ENCODE data around the gene SENP3.

Gene SENP3

DNA sequence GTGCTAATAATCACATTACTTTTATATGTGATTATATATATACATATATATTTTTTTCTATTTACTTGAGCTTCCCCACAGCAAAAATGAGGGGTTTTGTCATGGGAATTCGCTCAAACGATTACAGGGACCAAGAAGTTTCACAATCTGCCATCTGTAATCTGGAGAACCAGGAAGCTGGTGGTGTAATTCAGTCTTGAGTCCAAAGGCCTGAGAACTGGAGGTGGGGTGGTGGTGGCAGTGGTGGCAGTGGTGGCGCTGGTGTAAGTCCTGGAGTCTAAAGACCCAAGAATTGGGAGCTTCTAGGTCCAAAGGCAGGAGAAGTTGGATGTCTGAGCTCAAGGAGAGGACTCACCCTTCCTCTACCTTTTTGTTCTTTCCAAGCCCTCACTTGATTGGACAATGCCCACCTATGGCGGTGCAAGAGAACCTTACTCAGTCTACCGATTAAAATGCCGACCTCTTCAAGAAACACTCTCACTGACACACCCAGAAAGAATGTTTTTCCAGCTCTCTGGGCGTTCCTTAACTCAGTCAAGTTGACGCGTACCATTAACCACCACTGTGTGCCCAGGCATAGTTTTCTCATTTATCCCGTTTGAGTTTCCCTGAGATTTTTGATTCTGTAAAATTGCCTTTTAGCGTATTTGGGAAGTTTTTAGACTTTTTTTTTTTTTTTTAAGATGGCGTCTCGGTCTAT, 45.7 kb upstream of the SENP3 start:
- no peak for TF ChIP-seq TAF1 (IDR thresholded peaks at IDR 0.05; ENCODE audit: borderline replicate concordance, insufficient read depth, low read length)
- TF ChIP-seq POLR2AphosphoS5 (IDR thresholded peaks at IDR 0.05; ENCODE audit: low read depth, low read length), result no peak
- TF ChIP-seq, protein P1, sequence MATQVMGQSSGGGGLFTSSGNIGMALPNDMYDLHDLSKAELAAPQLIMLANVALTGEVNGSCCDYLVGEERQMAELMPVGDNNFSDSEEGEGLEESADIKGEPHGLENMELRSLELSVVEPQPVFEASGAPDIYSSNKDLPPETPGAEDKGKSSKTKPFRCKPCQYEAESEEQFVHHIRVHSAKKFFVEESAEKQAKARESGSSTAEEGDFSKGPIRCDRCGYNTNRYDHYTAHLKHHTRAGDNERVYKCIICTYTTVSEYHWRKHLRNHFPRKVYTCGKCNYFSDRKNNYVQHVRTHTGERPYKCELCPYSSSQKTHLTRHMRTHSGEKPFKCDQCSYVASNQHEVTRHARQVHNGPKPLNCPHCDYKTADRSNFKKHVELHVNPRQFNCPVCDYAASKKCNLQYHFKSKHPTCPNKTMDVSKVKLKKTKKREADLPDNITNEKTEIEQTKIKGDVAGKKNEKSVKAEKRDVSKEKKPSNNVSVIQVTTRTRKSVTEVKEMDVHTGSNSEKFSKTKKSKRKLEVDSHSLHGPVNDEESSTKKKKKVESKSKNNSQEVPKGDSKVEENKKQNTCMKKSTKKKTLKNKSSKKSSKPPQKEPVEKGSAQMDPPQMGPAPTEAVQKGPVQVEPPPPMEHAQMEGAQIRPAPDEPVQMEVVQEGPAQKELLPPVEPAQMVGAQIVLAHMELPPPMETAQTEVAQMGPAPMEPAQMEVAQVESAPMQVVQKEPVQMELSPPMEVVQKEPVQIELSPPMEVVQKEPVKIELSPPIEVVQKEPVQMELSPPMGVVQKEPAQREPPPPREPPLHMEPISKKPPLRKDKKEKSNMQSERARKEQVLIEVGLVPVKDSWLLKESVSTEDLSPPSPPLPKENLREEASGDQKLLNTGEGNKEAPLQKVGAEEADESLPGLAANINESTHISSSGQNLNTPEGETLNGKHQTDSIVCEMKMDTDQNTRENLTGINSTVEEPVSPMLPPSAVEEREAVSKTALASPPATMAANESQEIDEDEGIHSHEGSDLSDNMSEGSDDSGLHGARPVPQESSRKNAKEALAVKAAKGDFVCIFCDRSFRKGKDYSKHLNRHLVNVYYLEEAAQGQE (IDR thresholded peaks at IDR 0.05; ENCODE audit: insufficient read depth in 1 of 2, low read depth in 2 of 2, low read length in 2 of 2), result no peak
- no peak for TF ChIP-seq SIN3A (IDR thresholded peaks at IDR 0.05; ENCODE audit: borderline replicate concordance, insufficient read depth, low read length)
- TF ChIP-seq FOXP2 (optimal IDR thresholded peaks at IDR 0.05; ENCODE audit: borderline replicate concordance, extremely low read depth, extremely low read length, insufficient read depth), result no peak

DNA sequence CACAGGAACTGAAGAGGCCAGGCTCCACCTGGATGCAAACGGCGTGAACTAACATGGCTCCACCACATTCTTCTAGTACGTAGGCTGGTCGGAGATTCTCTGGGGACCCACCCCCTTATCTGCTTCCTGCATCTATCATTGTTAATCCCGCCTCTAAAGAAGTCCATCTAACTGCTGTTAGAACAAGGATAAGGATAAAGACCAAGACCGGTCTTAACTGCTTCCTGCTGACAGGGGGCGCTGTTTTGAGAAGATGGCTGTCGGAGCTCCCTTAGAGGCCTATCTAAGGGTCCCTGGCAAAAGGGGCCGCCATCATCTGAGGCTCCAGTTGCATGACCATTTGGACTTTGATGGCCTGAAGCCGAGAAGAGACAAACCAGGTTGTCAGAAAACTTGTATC, 38.7 kb upstream of the SENP3 start:
- TF ChIP-seq SIN3A (IDR thresholded peaks at IDR 0.05; ENCODE audit: borderline replicate concordance, insufficient read depth, low read length) (no peak), POLR2AphosphoS5 (IDR thresholded peaks at IDR 0.05; ENCODE audit: low read depth, low read length) (no peak), TAF1 (IDR thresholded peaks at IDR 0.05; ENCODE audit: borderline replicate concordance, insufficient read depth, low read length) (no peak), FOXP2 (optimal IDR thresholded peaks at IDR 0.05; ENCODE audit: borderline replicate concordance, extremely low read depth, extremely low read length, insufficient read depth) (no peak)
- TF ChIP-seq, protein P1 (IDR thresholded peaks at IDR 0.05; ENCODE audit: insufficient read depth in 1 of 2, low read depth in 2 of 2, low read length in 2 of 2), result no peak

DNA sequence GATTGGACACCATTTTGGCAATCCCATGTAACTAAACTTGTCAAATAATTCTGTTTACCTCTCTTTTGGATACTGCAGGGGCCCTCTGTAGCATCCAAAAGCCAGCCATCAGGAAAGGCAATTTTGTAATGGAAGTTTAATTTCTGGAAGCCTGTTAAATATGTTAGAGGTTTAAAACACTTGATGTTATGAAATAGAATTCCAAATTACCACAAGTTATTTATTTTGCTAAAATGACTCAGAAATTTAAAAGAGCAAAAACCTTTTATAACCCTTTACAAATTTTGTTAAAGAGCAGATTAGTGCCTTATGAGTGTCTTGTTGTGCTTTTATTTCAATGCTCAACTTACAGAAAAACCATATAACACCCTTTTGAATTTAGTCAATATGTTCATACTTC, 32.9 kb upstream of the SENP3 start:
- TF ChIP-seq FOXP2 (optimal IDR thresholded peaks at IDR 0.05; ENCODE audit: borderline replicate concordance, extremely low read depth, extremely low read length, insufficient read depth) (no peak), SIN3A (IDR thresholded peaks at IDR 0.05; ENCODE audit: borderline replicate concordance, insufficient read depth, low read length) (no peak), POLR2AphosphoS5 (IDR thresholded peaks at IDR 0.05; ENCODE audit: low read depth, low read length) (no peak), TAF1 (IDR thresholded peaks at IDR 0.05; ENCODE audit: borderline replicate concordance, insufficient read depth, low read length) (no peak)
- TF ChIP-seq, protein P1 (IDR thresholded peaks at IDR 0.05; ENCODE audit: insufficient read depth in 1 of 2, low read depth in 2 of 2, low read length in 2 of 2), result no peak

DNA sequence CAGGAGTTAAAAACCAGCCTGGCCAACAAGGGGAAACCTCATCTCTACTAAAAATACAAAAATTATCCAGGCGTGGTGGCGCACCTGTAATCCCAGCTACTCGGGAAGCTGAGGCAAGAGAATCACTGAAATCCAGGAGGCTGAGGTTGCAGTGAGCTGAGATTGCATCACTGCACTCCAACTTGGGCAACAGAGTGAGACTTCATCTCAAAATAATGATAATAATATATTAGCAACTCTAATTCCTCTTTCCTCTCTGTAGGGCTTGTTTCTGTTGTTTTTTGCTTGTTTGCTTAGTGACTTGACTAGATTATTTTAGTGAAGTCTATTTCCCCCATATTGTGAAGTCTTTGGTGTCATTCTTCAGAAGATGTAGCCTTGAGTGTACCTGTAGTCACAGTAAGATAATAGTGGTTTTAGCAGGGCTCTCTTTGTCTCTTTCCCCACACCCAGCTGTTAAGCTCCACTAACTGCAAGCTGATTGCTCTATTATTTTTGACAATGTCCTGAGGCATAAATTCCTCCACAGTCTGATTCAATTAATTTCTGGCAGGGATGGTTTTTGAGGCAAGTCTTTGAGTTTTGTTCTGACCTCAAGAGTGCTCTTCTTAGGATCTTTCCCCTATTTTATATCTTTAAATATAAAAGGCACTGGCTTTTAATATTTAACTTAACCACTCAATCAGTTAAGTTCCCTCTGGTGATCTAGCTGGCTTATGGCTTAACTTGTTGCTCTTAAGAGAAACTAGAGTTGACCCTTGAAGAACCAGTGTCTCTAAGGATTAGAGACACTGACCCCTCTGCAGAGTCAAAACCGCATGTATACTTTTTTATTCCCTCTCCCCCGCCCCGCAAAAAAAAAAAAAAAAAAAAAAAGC, 31.5 kb upstream of the SENP3 start:
- TF ChIP-seq FOXP2 (optimal IDR thresholded peaks at IDR 0.05; ENCODE audit: borderline replicate concordance, extremely low read depth, extremely low read length, insufficient read depth) (no peak), SIN3A (IDR thresholded peaks at IDR 0.05; ENCODE audit: borderline replicate concordance, insufficient read depth, low read length) (no peak), TAF1 (IDR thresholded peaks at IDR 0.05; ENCODE audit: borderline replicate concordance, insufficient read depth, low read length) (no peak), POLR2AphosphoS5 (IDR thresholded peaks at IDR 0.05; ENCODE audit: low read depth, low read length) (no peak)
- TF ChIP-seq, protein P1 (IDR thresholded peaks at IDR 0.05; ENCODE audit: insufficient read depth in 1 of 2, low read depth in 2 of 2, low read length in 2 of 2), result no peak

All from PFSK-1 (cell line).